ENCODE data around the gene SF3B2. TPM values are rescaled to one million over a fixed set of nuclear protein-coding genes. Genes with fewer than 3 reads are reported as not detected.

The SF3B2 gene
- polyA plus RNA-seq, 1 of the 3 experiments (the other 2 are of a cell fraction) = 128 TPM

- H2AFZ ChIP-seq (ENCODE audit: low read depth) = no peak overlapping the region
- TF ChIP-seq TAF1 (IDR thresholded peaks at IDR 0.05; ENCODE audit: borderline replicate concordance, low read depth, low read length) (no peak), ELF1 (IDR thresholded peaks at IDR 0.05) (no peak), POLR2AphosphoS5 (IDR thresholded peaks at IDR 0.05; ENCODE audit: low read depth, low read length) (no peak), USF1 (IDR thresholded peaks at IDR 0.05; ENCODE audit: borderline replicate concordance, low read depth) (no peak), EZH2phosphoT487 (IDR thresholded peaks at IDR 0.05; ENCODE audit: borderline replicate concordance, low read depth) (no peak), USF2 (IDR thresholded peaks at IDR 0.05; ENCODE audit: borderline replicate concordance, low read depth, low read length) (no peak), RXRA (IDR thresholded peaks at IDR 0.05; ENCODE audit: borderline replicate concordance, low read depth) (no peak), REST (IDR thresholded peaks at IDR 0.05; ENCODE audit: low read depth, low read length) (no peak), RFX5 (IDR thresholded peaks at IDR 0.05; ENCODE audit: low read length) (no peak), FOSL2 (IDR thresholded peaks at IDR 0.05; ENCODE audit: borderline replicate concordance, low read depth) (no peak), TEAD4 (IDR thresholded peaks at IDR 0.05; ENCODE audit: borderline replicate concordance, insufficient read depth) (no peak), MXI1 (IDR thresholded peaks at IDR 0.05; ENCODE audit: low read depth, low read length) (no peak), MEF2A (IDR thresholded peaks at IDR 0.05; ENCODE audit: borderline replicate concordance, low read depth) (no peak), PBX3 (IDR thresholded peaks at IDR 0.05) (no peak), FOXJ3 (CRISPR knock-in tag; IDR thresholded peaks at IDR 0.05) (no peak), YY1 (IDR thresholded peaks at IDR 0.05; ENCODE audit: low read depth) (no peak), SMC3 (IDR thresholded peaks at IDR 0.05; ENCODE audit: low read depth, low read length) (no peak), GABPA (IDR thresholded peaks at IDR 0.05; ENCODE audit: low read depth) (no peak)
- no peaks in the 10 kb centered on the region for H3K27me3 ChIP-seq (ENCODE audit: insufficient read depth)
- H3K4me1 ChIP-seq (ENCODE audit: control insufficient read depth in 1 of 2, insufficient read depth in 2 of 2, low read depth in 1 of 2, low read length in 1 of 2) = peaks cover 6 to 10% of the 10 kb centered on the region in 2 experiments; a peak in 2 of 4 replicates
- no peaks in the 10 kb centered on the region for H3K9me2 ChIP-seq
- no peak overlapping the region for H3K4me3 ChIP-seq (ENCODE audit: low read depth in 2 of 2, low read length in 1 of 2)
- ChIA-PET CTCF (interaction anchor here (1.9 kb wide), 1 partner anchor 16 kb away, joined by 8 read pairs; no protein-coding TSS in a partner anchor), POLR2A (interaction anchor here (1.0 kb wide), 1 partner anchor 28 kb away, joined by 3 read pairs; no protein-coding TSS in a partner anchor)
- no peak overlapping the region for H3K9ac ChIP-seq
- WGBS (ENCODE audit: low lambda C conversion rate) = 62% methylated on average over 3 of the region's 4 CpGs
- H3K79me2 ChIP-seq (ENCODE audit: insufficient read depth) = peaks cover 30% of the 10 kb centered on the region
- H3K36me3 ChIP-seq (replicated peaks in 1 of 2; ENCODE audit: control insufficient read depth in 1 of 2, insufficient read depth in 2 of 2, low read length in 1 of 2) = peaks cover 18% of the 10 kb centered on the region in 2 experiments
- H3K27ac ChIP-seq (ENCODE audit: low read depth in 2 of 2, low read length in 1 of 2) = no peak overlapping the region
- H3K4me2 ChIP-seq = no peak overlapping the region
- no peaks in the 10 kb centered on the region for H4K20me1 ChIP-seq (ENCODE audit: insufficient read depth)
- no peaks in the 10 kb centered on the region for H3K9me3 ChIP-seq
- peak; percentile 17 for DNase-seq
- peaks cover 42% of the 10 kb centered on the region for H3F3A ChIP-seq (replicated peaks; ENCODE audit: insufficient read depth)
Measured at GRCh38 chr11:66006891-66007176, 45.3 kb upstream of the SF3B2 start.

Data from SK-N-SH (cell line).